Stimulated activated CD8-positive, alpha-beta memory T cell treated with anti-CD3 and anti-CD28 coated beads, Interleukin-2, amount 100 ng/mL, for 48 hours (primary cell): Measurements from ENCODE around the gene SSTR1.
"Not testable (repeated sequence)": the region's sequence is repeated elsewhere in the genome, so short reads cannot be mapped to it uniquely, and the experiment has no call there.

Source experiments
- DNase-seq, 2 donors: peaks; one replicate each; pipeline ENCODE4 v3.0.0-alpha.2; 2020; ENCODE audit warnings: low read depth in 2 of 2

Gene SSTR1, protein sequence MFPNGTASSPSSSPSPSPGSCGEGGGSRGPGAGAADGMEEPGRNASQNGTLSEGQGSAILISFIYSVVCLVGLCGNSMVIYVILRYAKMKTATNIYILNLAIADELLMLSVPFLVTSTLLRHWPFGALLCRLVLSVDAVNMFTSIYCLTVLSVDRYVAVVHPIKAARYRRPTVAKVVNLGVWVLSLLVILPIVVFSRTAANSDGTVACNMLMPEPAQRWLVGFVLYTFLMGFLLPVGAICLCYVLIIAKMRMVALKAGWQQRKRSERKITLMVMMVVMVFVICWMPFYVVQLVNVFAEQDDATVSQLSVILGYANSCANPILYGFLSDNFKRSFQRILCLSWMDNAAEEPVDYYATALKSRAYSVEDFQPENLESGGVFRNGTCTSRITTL

DNA sequence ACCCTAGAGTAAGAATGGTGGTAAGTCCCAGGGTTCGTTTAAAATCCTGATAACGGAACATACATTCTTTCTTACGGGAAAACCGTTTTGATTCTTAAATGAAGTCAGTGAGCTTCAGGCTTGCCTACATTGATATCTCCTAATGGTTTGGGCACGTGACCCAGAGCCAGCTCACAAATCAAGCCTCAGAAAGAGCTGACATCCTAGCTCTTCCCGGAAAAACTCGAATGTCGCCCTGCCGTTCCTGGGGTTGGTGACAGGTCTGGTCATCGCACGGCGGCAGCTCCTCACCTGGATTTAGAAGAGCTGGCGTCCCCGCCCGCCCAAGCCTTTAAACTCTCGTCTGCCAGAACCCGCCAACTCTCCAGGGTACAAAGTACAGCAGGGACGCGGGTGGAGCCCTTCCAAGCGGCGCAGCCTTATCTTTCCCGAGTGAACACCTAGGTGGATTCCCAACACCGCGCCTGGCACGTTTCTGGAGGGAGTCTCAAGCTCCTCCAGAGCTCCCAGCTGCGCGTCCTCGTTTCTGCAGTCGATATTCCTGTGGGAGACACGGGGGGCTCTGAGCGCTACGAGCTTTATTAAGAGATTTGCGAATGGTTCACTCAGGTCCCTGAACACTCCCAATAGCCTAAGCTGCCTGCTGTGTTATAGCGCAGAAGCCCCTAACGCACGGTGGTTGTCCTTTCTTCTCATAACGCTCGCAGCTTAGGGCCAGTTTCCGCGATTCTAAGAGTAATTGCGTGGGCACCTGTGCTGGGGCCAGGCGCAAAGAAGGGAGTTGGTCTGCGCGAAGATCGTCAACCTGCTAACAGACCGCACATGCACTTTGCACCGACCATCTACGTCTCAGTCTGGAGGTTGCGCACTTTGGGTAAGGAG, at the start of gene SSTR1:
SSTR1 (plus strand) TSS at position 169 of the 882 bp plus-strand sequence. CDS start 1,486 bp downstream, outside the sequence.
- DNase-seq = no peak

DNA sequence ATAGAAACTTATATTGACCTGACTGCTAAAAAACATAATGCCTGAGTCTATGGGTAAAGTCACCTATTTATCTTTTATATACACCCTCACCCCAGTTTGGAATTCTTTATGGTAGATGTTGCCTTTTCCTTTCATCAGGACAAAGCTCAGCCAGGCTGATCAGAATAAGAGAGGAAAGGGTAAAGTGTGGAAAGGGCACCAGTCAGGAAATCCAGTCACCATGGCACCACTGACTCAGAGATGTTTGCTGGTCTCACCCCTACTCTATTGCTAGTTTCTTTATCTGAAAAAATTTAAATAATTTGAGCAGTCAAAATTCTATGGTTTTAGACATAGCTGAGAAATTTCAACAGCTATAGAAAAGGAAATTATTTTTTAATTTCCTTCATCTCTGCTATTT, 49.2 kb upstream of the SSTR1 start:
- no peak for DNase-seq

DNA sequence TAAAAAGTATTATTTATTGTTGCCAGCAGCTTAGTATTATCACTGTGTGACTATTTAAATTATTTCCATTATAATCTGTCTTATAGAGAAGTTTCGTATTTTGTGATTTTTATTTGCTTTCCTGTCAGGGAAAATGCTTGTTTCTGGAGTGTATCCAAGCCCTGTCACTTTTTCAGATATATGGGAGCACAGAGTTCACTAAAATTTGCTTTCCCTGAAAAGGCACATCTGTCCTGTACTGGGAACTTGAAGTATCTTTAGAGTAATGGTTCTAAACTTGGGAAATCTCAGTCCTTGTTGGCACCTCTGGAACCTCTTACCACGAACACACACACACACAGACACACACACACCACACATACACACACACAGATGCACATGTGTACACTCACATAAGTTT, 39.3 kb upstream of the SSTR1 start:
- no peak for DNase-seq

DNA sequence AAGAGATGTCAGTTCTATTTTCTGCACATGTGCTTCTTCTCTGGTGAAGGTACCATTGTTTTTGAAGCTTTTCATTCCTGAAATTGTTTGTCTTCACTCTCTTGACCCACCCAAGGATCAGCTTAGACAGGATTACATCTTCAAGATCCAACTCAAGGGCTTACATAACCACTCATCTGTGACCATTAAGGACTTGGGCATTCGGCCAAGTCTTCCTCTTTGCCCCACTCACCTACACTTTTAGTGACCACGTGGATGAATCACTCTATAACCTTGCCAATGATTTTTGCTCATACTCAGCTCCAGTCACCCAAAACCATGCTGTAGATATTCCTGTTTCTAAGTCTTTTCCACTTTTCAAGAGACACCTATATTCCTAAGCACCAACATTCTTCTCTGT, 36.5 kb upstream of the SSTR1 start:
- no peak for DNase-seq

DNA sequence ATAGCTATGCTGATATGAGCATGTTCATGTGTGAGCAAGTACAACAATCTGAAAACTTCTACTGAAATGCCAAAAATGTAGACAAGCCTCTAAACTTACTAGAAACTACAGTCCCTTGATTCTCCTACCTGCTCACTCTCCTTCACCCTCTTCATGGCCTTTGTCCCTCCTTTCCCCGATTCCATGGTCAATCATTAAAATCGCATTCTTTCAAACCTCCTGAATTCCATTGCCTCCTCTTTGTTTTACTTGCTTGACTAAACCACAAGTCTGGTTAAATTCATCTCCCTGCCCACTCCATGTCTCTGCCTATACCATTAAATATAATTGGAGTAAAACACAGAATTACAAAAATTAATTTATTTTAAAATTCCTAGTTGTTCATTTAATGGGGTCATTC, 33.0 kb upstream of the SSTR1 start:
- no peak for DNase-seq

DNA sequence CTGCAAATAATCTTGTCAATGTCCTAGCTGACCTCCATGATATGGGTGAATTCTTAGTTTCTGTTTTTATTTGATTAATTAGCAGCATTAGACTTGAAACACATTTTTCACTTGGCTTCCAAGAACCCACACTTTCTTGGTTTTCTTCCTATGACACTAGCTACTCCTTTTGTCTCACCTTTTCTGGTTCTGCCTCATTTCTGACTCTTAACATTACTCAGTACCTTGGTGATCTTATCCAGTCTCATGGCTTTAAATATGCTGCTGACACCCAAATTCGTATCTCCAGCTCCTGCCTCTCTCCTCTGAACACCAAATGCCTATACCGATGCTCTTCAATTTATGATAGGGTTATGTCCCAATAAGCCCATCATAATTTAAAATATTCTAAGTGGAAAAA, 32.0 kb upstream of the SSTR1 start:
- DNase-seq = no peak

DNA sequence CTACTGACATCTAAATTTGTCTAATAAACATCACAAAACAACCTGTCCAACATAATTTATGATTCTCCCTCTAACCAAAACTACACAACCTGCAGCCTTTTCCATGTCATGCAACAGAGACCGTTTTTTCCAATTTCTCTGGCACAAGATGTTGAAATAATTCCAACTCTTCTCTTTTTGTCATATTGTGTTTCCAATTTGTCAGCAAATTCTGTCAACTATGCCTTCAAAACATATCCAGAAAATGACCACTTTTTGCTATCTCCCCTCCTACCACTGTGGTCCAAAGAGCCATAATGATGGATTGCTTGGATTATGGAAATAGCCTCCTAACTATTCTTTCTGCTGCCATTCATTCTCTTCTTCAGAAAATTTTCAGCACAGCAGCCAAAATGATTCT, 31.3 kb upstream of the SSTR1 start:
- no peak for DNase-seq

DNA sequence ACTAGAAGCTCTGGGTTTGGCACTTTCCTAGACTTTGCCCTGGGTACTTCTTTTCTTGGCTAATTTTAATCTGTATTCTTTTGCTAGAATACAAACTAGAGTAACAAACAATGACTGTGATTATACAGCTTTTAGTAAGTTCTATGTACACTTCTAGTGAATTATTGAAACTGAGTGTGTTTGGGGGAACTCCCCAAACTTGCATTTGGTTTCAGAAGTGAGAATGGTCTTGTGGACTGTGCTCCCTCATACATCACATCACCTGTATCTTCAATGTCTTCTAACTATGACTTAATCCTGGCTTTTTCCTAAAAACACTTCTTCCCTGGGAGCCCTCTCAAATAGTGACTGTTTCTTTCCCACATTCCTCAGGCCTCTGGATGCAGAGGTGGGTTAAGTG, 23.6 kb upstream of the SSTR1 start:
- no peak for DNase-seq

DNA sequence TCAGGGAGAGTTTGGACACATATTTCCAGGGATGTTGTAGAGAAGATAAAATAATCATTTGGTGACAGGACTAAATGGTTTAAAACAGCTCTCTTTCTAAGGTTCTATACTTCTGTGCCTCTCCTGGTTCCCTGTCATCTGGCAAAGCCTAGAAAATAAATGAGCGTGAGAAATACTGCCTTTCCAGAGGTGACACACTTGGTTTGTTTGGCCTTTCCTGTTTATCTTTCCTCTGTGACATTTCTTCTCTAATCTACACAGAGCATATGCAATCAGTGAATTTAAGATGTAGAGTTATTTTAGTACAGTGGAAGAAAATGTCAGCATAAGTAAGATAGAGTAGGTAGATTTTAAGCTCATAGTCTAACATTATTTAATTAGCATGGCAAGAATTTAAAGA, 22.0 kb upstream of the SSTR1 start:
- no peak for DNase-seq

DNA sequence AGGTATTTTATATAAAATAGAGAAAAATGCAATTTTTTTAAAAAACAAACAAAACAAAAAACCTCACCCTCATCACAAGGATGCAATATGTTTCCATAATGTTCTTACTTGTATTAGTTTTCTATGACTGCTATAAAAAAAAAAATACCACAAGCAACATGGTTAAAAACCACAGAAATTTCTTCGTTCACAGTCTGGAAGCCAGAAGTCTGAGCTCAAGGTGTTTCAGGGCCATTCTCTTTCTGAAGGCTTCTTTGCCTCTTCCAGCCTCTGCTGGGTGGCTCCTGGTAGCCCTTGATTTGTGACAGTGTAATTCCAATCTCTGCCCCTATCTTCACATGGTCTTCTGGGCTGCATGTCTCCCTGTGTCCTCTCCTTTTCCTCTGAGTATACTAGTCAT, 21.5 kb upstream of the SSTR1 start:
- DNase-seq = no peak

DNA sequence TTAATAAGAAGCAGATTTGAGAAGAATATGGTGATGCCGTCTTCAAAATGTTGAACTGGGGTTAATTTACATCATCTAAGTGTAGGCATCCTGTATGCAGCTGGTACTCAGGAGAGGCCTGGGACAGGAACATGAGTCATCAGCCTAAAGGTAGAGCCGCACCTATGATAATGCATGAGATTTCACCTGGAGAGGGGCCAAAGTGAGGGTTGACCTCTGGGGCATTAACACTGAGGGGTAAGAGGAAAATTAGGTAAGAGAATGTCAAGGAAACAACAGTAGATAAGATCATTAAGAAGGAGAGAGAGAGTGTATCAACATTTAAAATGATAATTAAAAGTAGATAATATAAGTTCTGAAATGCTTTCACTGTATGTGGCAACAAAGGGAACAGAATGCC, 20.2 kb upstream of the SSTR1 start:
- no peak for DNase-seq

DNA sequence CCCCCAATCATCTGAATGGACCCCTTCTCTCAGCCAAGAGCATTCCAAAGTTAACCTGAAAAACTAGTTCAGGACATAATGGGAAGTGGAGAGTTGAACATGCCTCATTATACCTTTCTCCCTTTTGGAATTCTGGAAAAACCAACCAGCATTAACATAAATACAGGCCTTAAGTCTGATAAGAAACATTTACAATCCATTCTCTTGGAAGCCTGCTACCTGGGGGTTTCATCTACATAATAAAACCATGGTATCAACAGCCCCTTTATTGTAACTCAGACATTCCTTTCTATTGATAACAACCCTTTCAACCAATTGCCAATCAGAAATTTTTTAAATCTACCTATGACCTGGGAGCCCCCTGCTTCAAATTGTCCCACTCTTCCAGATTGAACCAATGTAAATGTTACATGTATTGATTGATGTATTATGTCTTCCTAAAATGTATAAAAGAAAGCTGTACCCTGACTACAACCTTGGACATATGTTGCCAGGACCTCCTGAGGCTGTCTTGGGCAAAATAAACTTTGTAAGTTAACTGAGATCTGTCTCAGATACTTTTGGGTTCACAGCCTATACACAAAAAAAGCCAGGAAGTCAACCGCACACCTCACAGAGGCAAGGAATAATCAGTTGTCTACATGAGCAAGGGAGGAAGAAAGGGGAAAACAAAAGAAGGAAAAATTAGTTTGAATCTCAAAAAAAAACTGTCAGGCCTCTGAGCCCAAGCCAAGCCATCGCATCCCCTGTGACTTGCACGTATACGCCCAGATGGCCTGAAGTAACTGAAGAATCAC, 17.6 kb upstream of the SSTR1 start:
- DNase-seq = no peak

DNA sequence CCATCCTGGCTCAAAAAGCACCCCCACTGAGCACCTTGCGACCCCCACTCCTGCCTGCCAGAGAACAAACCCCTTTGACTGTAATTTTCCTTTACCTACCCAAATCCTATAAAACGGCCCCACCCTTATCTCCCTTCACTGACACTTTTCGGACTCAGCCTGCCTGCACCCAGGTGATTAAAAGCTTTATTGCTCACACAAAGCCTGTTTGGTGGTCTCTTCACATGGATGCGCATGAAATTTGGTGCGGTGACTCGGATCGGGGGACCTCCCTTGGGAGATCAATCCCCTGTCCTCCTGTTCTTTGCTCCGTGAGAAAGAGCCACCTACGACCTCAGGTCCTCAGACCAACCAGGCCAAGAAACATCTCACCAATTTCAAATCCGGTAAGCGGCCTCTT, 16.9 kb upstream of the SSTR1 start:
- not testable (repeated sequence) for DNase-seq

DNA sequence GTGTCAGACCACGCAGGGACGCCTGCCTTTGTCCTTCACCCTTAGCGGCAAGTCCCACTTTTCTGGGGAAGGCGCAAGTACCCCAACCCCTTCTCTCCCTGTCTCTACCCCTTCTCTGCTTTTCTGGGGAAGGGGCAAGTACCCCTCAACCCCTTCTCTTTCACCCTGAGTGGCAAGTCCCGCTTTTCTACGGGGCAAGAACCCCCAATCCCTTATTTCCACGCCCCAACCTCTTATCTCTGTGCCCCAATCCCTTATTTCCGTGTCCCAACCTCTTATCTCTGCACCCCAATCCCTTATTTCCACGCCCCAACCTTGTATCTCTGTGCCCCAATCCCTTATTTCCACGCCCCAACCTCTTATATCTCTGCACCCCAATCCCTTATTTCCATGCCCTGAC, 16.2 kb upstream of the SSTR1 start:
- not testable (repeated sequence) for DNase-seq

DNA sequence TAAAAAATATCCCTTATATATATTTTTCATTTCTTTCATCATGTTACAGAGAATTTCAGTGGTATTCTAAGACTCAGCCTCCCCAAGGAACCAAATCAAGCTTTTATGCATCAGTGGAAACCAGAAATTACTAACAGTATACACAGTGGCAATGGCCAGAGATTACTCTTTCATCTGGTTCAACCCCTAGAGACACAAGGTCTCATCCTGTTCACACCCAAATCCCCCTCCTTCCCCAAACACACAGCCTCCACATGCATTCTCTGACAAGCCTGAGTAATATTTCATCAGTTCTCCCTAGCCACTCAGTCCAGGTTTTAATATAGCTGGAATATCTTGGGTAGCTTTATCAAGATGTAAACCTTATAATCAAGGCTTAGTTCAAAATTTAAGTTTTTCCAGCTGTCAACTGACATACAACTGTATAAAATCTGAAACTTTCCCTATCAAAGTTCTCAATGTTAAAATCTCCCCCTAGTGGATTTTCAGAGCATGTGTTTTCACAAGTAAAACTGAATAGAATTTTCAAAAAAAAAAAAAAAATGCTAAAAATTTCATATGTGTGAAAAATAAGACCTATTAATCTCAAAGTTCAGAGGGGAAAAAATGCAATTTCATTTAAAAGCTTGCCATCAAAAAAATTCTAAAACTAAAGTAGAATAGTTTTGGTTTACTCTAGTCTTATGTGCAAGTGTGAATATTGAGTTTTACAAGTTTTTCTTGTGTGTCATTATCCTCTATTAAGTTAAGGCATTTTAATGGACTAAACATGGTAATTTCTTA, 10.5 kb upstream of the SSTR1 start:
- DNase-seq = no peak

DNA sequence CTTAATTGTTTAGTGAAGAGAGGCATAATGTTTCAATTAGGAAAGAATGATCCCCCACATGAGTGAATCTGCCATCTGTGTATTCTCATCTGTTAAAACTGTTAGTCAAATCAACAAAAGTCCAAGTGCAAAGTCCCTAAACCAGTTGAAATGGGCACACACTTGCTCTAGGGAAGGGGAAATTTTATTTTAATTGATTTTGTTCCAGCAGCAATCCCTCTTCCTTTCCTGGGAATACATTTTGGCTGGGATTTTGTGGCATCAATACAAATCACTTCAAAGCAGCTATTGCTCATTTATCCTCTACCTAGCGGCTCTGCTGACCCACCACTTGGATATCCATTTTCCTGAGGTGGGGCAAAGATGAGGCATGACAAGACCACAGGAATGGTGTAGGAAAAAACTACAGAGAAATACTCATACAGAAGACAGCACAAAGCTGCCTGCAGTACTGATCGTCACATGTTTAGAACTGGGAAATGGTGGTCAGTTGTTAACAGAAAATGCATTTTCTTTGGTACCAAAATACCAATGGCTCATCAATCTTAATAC, 9.8 kb upstream of the SSTR1 start:
- DNase-seq = no peak

DNA sequence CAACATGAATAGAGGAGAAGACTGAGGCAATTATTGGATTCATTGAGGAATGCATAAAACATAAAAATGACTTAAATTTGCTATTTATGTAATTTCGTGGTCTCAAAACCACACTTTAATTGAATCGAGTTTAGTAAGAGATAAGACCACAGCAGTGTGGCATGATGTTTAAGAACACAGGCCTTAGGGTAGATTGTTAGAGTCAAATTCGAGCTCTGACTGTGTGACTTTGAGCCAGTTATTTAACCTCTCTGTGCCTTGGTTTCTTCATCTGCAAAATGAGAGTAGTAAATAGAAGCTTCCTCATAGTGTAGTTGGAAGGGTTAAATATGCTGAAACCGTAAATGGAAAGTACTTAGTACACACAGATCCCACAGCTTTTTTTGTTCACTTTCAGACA, 9.3 kb upstream of the SSTR1 start:
- no peak for DNase-seq

DNA sequence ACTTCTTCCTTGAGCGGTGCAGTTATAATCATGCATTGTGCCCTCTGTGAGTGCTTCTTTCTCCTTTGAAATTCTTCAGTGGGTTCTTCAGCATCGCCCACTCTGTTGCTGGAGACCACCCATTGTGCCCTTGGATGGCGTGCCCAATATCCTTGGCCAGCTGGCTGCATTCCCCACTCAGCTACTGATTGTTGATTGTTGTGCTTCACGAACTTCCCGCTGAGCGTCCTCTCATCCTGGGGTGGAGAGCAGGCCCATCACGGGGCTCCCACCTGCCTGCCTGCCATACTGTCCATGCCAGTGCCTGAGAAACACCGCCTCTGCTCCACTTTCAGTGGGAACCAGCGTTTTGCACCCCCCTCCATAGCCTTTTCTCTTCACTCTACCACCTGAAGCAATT, 8.6 kb upstream of the SSTR1 start:
- no peak for DNase-seq

DNA sequence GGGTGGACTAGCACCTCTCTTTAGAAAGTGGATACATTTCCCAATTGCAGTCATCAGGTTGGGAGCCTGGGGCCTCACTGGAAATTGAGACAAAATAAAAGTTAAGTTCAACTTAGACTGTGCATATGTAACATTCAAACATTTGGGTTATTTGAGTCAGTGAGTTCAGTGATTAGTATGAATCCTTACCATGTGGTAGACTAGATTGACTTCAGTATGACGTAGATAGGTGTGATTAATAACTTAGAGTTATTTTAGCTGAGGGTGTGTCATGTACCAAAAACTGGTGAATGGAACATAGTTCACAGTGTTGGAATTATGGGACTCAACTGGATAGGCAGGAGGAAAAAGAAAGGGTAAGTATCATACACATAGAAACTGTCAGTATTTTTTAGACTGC, 8.0 kb upstream of the SSTR1 start:
- DNase-seq = no peak

DNA sequence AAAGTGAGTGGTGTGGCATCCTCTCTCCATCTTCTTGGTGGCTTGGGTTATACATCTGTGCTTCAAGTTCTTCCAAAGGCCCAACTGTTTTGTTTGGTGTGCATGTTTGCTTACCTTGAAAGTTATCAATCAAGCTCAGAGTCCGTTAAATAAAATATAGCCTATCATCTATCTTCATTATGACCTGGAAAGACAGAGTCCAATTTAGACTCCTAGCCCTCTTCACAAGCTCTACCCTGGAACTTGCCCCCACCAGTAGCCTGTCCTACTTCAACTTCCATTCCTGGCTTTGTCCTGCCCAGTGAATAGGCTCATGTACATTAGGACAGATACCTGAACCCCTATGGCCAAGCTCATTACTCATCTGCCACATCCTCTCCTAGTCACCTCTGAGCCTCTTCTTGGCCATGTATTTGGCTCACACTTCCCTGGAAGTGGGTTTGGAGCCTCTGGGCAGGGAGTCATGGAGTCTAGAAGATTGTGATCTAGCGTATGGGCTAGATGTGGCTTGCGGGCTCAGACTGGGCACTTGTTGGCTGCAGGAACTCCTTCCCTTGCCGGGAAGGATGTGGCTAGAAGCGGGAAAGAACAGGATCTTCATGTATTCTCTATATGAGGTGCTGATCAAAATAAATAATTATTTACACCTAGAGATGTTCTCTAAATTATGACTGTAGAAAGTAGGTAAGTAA, 6.4 kb upstream of the SSTR1 start:
- DNase-seq = no peak
